Osteoblast (primary cell): ENCODE data around the gene SDR9C7. TPM values are rescaled to one million over a fixed set of nuclear protein-coding genes. Genes with fewer than 3 reads are reported as not detected.

Source experiments
- DNase-seq: peaks from one replicate; pipeline ENCODE4 v3.0.0; 2011; ENCODE audit warnings: low spot score, mixed read lengths; ENCODE audit not compliant: insufficient read length; ENCODE audit errors: missing footprints
- H2AFZ ChIP-seq: 2 replicates; pipeline ENCODE4 v1.6.0; 2011; ENCODE audit warnings: mild to moderate bottlenecking, low read length
- H3K27ac ChIP-seq: 2 replicates; pipeline ENCODE4 v1.5.1; 2011; ENCODE audit warnings: mild to moderate bottlenecking, low read depth, low read length, moderate library complexity
- H3K27me3 ChIP-seq: 2 replicates; pipeline ENCODE4 v1.6.0; 2012; ENCODE audit warnings: mild to moderate bottlenecking, control low read depth, inconsistent platforms, low read length, moderate library complexity; ENCODE audit not compliant: insufficient read depth
- H3K36me3 ChIP-seq: 2 replicates; pipeline ENCODE4 v1.5.1; 2011; ENCODE audit warnings: mild to moderate bottlenecking, low read length, control low read depth, moderate library complexity; ENCODE audit not compliant: insufficient read depth
- H3K4me1 ChIP-seq: 2 replicates; pipeline ENCODE4 v1.5.1; 2011; ENCODE audit warnings: mild to moderate bottlenecking, low read length, control low read depth, moderate library complexity; ENCODE audit not compliant: insufficient read depth
- H3K4me2 ChIP-seq: 2 replicates; pipeline ENCODE4 v1.6.0; 2011; ENCODE audit warnings: mild to moderate bottlenecking, low read length; ENCODE audit not compliant: insufficient read depth
- H3K4me3 ChIP-seq: fragments of 200-600 bp; sonication (generic); 3 replicates; pipeline ENCODE4 v1.5.1; 2012; ENCODE audit warnings: mild to moderate bottlenecking, low read length, inconsistent platforms; ENCODE audit not compliant: insufficient read depth
- H3K79me2 ChIP-seq: 2 replicates; pipeline ENCODE4 v1.6.0; 2012; ENCODE audit warnings: mild to moderate bottlenecking, low read length, control low read depth, inconsistent platforms; ENCODE audit not compliant: insufficient read depth
- H3K9me3 ChIP-seq: 2 replicates; pipeline ENCODE4 v1.5.1; 2011; ENCODE audit warnings: low read depth, low read length, control low read depth
- H4K20me1 ChIP-seq: 2 replicates; pipeline ENCODE4 v1.6.0; 2012; ENCODE audit warnings: mild to moderate bottlenecking, low read length, control low read depth; ENCODE audit not compliant: insufficient read depth
- total RNA-seq: library from RNA; depleted of rRNA; stranded (reverse); fragments of >200 nt; gene quantifications from 2 replicates; pipeline ENCODE4 v1.2.3, GENCODE V29; 2012
- TF ChIP-seq, protein P1 (sequence below): IDR thresholded peaks from 2 replicates; pipeline ENCODE4 v1.5.1; 2011; ENCODE audit warnings: mild to moderate bottlenecking, low read depth, low read length, moderate library complexity; ENCODE audit errors: extremely low read depth

SDR9C7 gene
- total RNA-seq, 1 donor = not detected

DNA sequence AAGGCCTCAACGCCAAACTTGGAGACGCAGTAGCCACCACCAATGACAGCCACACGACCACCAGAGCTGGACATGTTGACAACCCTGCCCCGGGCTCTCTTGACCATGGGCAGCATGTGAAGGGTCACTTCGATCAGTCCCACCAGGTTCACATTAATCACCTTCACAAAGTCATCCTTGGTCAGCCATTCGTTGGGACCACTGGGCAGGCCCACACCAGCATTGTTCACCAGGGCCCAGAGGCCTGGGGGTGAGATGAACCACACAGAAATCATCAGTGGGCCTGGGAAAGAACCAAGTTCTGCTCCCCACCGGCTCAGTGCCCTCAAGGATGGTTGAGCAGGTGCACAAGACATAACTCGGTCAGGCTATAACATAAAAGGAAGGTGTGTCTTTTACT is 4.0 kb downstream of the SDR9C7 start:
- Histone ChIP-seq H3K4me2 (no peak overlapping the region), H3K4me1 (no peaks in the 10 kb centered on the region), H3K27me3 (peaks cover 39% of the 10 kb centered on the region), H4K20me1 (no peaks in the 10 kb centered on the region), H3K27ac (no peak overlapping the region), H3K4me3 (no peak overlapping the region), H2AFZ (no peak overlapping the region), H3K79me2 (no peaks in the 10 kb centered on the region), H3K9me3 (no peaks in the 10 kb centered on the region), H3K36me3 (no peaks in the 10 kb centered on the region)
- TF ChIP-seq, protein P1, sequence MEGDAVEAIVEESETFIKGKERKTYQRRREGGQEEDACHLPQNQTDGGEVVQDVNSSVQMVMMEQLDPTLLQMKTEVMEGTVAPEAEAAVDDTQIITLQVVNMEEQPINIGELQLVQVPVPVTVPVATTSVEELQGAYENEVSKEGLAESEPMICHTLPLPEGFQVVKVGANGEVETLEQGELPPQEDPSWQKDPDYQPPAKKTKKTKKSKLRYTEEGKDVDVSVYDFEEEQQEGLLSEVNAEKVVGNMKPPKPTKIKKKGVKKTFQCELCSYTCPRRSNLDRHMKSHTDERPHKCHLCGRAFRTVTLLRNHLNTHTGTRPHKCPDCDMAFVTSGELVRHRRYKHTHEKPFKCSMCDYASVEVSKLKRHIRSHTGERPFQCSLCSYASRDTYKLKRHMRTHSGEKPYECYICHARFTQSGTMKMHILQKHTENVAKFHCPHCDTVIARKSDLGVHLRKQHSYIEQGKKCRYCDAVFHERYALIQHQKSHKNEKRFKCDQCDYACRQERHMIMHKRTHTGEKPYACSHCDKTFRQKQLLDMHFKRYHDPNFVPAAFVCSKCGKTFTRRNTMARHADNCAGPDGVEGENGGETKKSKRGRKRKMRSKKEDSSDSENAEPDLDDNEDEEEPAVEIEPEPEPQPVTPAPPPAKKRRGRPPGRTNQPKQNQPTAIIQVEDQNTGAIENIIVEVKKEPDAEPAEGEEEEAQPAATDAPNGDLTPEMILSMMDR = no peak
- DNase-seq = no peak

DNA sequence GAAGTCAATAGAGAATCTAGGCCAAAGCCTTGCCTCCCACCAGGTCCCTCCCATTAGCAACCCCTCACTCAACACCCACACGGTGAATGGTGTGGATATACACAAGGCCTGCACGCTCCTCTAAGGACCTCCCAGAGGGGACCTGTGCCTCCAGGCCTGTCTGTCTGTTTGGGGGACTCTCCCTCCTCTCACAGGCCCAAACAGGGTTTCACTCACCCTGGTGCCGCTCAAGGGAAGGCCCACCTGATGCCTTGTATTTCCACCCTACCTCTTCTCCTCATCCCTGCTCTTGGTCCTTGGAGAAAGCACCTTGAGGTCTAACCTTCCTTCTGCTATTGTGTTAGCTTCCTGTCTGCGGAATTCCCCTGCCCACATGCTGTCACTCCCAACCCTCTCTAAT is 4.4 kb downstream of the SDR9C7 start:
- DNase-seq = no peak
- peaks cover 38% of the 10 kb centered on the region for H3K27me3 ChIP-seq
- no peak overlapping the region for H3K4me2 ChIP-seq
- no peaks in the 10 kb centered on the region for H3K9me3 ChIP-seq
- no peaks in the 10 kb centered on the region for H3K36me3 ChIP-seq
- no peak overlapping the region for H3K27ac ChIP-seq
- TF ChIP-seq, protein P1 = no peak
- H3K79me2 ChIP-seq = no peaks in the 10 kb centered on the region
- H3K4me1 ChIP-seq = no peaks in the 10 kb centered on the region
- H4K20me1 ChIP-seq = no peaks in the 10 kb centered on the region
- no peak overlapping the region for H3K4me3 ChIP-seq
- H2AFZ ChIP-seq = no peak overlapping the region

DNA sequence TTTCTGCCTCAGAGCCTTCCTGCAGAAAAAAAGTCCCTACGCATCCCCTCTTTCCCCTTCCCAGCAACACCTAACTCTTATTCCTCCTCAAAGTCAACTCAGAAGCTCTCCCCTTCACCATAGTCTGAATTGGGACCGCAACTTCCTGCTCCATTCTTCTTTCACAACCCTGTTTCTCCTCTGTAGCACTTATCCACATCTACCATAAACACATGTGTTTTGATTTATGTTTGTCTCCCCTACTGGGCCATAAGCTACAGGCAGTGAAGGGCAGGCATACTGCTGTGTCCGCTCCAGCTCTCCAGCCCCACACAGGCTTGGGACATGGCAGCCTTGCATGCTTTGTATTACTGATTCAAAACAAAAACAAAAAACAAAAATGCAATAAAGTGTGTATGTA is 5.9 kb downstream of the SDR9C7 start:
- H3K4me3 ChIP-seq = no peak overlapping the region
- H3K4me1 ChIP-seq = no peaks in the 10 kb centered on the region
- H4K20me1 ChIP-seq = no peaks in the 10 kb centered on the region
- H2AFZ ChIP-seq = no peak overlapping the region
- no peak overlapping the region for H3K4me2 ChIP-seq
- no peaks in the 10 kb centered on the region for H3K9me3 ChIP-seq
- peaks cover 34% of the 10 kb centered on the region for H3K27me3 ChIP-seq
- no peak overlapping the region for H3K27ac ChIP-seq
- no peaks in the 10 kb centered on the region for H3K36me3 ChIP-seq
- H3K79me2 ChIP-seq = no peaks in the 10 kb centered on the region
- TF ChIP-seq, protein P1 = no peak
- no peak for DNase-seq

DNA sequence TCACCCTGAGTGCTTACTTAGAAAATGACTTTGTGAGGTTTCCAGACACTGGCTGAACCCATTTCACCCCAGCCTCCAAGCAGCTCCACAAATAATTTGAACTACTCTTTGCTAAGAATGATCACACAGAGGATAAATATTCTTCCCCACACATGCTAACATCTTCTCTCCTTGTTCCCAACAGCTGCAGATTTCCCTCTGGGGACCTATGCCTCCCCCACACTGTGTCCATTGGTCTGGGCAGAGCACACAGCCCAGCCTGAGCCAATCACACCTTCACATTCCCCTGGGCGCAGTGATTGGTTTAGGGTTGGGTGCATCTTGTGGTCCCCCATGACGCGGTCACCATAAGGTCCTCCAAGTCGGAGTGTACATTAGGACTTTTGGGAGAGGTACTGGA is 6.9 kb downstream of the SDR9C7 start:
- H3K9me3 ChIP-seq = no peaks in the 10 kb centered on the region
- no peaks in the 10 kb centered on the region for H3K36me3 ChIP-seq

More for the DNA sequence above, 6.9 kb downstream of the SDR9C7 start:
- DNase-seq = no peak
- Histone ChIP-seq H4K20me1 (no peaks in the 10 kb centered on the region), H3K27ac (no peak overlapping the region), H3K4me2 (no peak overlapping the region), H3K4me1 (no peaks in the 10 kb centered on the region), H3K79me2 (no peaks in the 10 kb centered on the region), H3K4me3 (no peak overlapping the region), H3K27me3 (peaks cover 37% of the 10 kb centered on the region), H2AFZ (no peak overlapping the region)
- TF ChIP-seq, protein P1 = no peak
